PC-3 (cell line): ENCODE data around the gene UNC5B.

ENCODE experiments used
- EZH2 ChIP-seq: fragments of 300-600 bp; sonication (generic); IDR thresholded peaks from one replicate; pipeline ENCODE4 v1.6.1; 2017; ENCODE audit warnings: antibody characterized with exemption, mild to moderate bottlenecking, low read length; ENCODE audit not compliant: unreplicated experiment
- TF ChIP-seq, protein P1 (sequence below): fragments of 300-600 bp; sonication (generic); conservative IDR thresholded peaks from 2 replicates; pipeline ENCODE4 v1.5.1; 2017; ENCODE audit warnings: antibody characterized with exemption, low read depth, mild to moderate bottlenecking, low read length

DNA sequence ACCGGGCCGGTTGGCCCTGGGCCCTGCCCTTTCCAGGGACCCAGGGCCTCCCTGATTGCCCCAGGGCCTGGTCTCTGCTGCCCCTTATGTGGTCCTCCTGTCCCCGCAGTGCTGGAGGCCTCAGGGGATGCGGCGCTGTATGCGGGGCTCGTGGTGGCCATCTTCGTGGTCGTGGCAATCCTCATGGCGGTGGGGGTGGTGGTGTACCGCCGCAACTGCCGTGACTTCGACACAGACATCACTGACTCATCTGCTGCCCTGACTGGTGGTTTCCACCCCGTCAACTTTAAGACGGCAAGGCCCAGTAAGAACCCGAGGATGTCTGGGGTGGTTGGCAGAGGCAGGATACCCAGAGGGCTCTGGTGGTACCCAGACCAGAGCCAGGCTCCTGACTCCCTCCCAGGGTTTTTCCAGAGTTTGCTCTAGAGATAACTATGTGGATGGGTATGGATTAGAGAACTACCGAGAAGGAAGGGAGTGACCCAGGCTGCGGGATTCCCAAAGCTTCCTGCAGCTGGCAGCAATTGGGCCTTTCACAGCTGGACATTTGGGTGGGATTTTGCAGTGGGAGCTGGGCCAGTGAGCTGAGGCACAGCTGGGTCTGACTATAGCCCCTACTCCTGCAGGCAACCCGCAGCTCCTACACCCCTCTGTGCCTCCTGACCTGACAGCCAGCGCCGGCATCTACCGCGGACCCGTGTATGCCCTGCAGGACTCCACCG, 78.6 kb downstream of the UNC5B start:
- no peak for TF ChIP-seq EZH2
- TF ChIP-seq, protein P1, sequence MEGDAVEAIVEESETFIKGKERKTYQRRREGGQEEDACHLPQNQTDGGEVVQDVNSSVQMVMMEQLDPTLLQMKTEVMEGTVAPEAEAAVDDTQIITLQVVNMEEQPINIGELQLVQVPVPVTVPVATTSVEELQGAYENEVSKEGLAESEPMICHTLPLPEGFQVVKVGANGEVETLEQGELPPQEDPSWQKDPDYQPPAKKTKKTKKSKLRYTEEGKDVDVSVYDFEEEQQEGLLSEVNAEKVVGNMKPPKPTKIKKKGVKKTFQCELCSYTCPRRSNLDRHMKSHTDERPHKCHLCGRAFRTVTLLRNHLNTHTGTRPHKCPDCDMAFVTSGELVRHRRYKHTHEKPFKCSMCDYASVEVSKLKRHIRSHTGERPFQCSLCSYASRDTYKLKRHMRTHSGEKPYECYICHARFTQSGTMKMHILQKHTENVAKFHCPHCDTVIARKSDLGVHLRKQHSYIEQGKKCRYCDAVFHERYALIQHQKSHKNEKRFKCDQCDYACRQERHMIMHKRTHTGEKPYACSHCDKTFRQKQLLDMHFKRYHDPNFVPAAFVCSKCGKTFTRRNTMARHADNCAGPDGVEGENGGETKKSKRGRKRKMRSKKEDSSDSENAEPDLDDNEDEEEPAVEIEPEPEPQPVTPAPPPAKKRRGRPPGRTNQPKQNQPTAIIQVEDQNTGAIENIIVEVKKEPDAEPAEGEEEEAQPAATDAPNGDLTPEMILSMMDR: no peak
